Activated CD4-positive, CD25-positive, alpha-beta regulatory T cell treated with anti-CD3 and anti-CD28 coated beads, Interleukin-2, amount 50 U/mL, for 16 hours (primary cell): ENCODE measurements around the gene NXN.
"Not testable (repeated sequence)": the region's sequence is repeated elsewhere in the genome, so short reads cannot be mapped to it uniquely, and the experiment has no call there.

Source experiments
- DNase-seq: peaks from one replicate; pipeline ENCODE4 v3.0.0-alpha.2; 2020; ENCODE audit warnings: low read depth, low spot score

The NXN gene

DNA sequence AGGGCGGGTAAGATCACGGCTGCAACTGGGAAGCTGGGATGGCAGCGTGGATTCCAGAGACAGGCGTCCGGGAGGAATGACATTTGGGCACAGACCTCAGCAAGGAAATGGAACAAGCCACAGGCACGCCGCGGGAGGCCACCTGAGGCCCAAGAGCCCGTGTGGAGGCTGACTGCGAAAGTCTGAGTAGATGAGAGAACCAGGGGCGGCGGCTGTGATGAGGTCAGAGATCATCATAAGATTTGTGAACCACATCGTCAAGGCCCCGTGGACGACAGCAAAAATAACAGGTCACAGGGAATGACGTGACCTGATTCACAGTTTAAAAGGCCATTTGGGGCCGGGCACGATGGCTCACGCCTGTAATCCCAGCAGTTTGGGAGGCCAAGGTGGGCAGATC is 149.2 kb downstream of the NXN start:
- no peak for DNase-seq

DNA sequence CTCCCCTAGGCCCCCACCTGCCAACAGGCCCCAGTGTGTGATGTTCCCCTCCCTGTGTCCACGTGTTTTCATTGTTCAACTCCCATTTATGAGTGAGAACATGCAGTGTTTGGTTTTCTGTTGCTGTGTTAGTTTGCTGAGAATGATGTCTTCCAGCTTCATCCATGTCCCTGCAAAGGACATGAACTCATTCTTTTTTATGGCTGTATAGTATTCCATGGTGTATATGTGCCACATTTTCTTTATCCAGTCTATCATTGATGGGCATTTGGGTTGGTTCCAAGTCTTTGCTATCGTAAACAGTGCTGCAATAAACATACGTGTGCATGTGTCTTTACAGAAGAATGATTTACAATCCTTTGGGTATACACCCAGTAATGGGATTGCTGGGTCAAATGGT is 150.0 kb downstream of the NXN start:
- DNase-seq: not testable (repeated sequence)

DNA sequence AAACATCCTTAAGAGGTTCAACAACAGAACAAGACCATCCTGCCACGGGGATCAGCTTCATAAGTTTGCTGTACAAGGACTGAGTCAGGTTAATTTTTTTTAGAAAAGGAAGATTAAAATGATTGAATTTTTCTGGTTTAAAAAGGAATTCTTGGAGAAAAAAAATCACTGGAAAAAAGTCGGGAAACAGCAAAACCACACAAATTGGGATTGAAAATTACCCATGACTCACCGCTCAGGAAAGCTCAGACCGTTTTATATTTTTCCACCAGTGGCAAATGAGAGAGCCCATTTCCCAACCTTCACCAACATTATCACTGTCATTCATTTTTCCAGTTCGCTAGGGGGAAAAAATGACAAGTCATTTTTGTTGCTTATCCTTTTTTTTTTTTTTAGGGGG is 150.8 kb downstream of the NXN start:
- DNase-seq: no peak

DNA sequence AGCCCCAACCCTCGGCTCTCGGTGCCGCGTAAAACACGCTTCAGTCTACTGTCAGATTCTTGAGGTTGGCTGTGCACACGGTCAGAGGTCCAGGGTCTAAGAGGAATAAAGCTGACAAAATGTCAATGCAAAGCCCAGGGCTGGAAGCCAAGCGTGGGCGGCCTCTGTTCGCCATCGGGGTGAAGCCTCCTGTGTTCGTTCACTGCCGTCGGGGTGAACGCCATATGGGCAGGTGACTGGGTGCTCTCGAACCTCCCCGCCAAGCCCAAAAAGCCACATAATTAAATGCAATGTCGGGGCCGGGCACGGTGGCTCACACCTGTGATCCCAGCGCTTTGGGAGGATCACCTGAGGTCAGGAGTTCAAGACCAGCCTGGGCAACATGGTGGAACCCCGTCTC is 152.8 kb downstream of the NXN start:
- DNase-seq: no peak

DNA sequence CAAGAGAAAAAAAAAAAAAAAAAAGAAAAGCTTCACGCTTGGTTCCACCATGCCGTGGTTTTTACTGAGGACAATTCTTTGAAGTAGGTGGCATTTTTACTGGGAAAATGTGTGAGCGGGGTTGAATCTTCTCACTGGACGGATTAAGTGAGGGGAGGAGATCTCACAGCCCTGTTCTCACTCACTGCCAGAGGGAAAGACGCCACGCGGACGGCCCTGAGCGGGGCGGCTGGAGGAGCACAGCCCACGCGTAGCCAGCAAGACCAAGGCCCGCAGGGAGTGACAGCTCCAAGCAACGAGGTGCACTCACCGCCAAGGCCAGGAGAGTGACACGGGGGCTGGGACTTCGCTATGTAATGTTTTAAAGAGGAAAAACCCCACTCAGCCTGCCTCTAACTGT is 154.4 kb downstream of the NXN start:
- no peak for DNase-seq

DNA sequence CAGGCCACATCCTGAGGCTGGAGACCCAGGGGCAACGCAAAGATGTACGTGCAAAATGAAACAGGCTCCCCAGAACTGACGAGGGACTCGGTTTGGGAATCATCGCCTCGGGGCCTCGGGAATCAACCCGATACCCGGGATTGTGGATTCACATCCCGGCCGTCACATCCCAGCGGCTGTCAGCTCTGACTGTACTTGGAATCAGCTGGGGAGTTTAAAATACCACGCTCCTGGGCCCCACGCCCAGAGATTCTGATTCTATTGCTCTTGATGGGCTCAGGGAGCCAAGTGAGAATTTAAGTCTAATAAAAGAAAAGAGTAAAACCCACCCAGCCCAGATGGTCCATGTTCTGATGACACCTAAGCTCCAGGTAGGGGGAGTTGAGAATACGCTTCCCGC is 155.2 kb downstream of the NXN start:
- DNase-seq: no peak

DNA sequence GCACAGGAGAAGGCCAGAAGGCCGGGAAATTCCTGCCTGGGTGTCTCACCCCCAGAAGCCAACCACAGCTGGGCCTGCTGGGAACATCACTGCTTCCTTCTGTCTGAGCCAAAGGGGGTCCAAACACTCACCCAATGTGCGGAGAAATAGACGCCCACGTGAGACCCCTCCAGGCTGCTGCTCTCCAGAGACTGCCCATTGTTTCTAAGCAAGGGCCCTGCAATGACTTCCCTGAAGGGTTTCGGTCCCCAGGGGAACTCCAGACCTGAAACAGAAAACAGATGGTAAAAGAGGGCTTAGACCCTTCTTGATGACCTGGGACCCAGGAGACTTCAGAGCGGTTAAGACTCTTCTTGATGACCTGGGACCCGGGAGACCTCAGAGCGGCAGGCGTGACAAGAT is 156.1 kb downstream of the NXN start:
- no peak for DNase-seq

DNA sequence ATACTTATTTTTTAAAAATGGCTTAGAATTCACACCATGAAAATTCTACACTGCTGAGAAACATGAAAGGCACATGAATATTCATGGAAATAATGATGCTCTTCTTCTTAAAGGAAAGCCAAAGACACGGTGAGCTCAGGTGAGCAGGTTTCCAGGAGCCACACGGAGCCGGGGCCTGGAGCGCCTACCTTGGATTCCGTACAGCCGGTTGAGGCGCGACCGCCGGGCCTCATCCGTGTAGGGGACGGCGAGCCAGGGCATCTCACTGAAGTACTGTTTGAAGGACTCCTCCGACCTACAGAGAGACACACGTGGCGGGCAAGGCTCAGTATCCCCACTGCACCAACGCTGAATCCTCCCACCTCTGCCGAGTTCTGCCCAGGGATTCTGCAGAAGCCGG is 160.3 kb downstream of the NXN start:
- no peak for DNase-seq

DNA sequence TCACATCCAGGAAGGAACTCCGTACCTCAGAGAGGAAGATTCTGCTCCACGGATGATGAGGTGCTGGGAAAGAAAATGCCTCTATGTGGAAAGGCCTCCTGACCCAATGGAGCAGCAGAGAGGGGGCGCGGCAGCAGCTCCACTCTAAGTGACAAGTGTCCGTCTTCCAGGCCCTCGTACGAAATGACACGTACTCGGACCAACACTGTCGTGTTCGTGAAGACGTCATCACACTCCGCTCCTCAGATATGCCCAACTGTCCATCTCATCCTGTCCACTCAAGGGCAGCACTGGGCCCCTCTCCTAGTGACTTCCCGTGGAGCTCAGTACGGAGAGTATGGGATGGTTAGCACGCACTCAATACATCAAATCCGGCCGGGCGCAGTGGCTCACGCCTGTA is 165.2 kb downstream of the NXN start:
- no peak for DNase-seq

DNA sequence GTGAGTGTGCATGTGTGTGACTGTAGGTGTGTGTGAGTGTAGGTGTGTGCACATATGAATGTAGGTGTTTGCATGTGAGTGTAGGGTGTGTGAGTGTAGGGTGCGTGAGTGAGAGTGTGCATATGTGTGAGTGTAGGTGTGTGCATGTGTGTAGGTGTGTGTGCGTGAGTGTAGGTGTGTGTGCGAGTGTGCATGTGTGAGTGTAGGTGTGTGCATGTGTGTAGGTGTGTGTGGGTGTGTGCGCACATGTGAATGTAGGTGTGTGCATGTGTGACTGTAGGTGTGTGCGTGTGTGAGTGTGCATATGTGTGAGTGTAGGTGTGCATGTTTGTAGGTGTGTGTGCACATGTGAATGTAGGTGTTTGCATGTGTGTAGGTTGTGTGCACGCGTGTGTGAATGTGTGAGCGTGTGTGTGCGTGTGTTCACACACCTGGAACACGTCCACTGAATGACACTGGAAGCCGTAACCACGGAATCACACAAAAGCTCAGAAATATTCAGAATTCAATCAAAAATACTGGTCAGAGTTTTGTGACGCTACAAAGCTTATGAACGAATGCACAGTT is 166.9 kb downstream of the NXN start:
- no peak for DNase-seq

DNA sequence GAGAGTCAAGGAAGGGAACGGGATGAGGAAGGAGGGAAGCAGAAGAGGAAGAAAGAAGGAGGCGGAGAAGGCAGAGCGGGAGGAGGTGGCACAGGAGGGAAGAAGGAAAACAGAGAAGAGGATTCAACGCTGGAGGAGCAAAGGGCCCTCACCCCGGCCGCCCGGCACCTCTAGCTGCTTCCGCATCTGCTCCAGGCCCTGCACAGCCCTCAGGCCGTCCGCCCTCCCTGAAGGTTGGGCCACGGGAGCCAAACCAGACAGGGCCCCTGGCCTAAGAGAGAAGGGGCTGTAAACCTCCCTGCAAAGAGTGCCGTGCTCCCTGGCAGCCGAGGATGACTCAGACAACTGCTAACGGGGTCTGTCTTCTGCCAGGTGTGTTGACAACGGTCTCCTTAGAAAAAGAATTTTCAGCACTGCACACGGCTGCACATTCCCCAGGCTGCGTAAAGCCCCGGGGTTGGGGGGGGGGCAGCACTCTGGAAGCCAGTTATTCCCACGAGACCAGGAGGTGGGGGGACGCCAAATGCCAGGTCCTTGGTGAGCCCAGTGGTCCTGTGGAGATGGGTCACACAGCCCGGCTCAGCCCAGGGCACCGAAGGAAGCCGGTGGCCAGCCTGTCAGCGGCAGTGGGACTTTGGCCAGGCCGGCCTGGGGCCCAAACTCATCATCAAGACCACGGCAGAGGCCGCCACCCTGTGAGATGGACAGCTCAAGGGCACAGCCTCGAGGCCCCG is 168.4 kb downstream of the NXN start:
- no peak for DNase-seq

DNA sequence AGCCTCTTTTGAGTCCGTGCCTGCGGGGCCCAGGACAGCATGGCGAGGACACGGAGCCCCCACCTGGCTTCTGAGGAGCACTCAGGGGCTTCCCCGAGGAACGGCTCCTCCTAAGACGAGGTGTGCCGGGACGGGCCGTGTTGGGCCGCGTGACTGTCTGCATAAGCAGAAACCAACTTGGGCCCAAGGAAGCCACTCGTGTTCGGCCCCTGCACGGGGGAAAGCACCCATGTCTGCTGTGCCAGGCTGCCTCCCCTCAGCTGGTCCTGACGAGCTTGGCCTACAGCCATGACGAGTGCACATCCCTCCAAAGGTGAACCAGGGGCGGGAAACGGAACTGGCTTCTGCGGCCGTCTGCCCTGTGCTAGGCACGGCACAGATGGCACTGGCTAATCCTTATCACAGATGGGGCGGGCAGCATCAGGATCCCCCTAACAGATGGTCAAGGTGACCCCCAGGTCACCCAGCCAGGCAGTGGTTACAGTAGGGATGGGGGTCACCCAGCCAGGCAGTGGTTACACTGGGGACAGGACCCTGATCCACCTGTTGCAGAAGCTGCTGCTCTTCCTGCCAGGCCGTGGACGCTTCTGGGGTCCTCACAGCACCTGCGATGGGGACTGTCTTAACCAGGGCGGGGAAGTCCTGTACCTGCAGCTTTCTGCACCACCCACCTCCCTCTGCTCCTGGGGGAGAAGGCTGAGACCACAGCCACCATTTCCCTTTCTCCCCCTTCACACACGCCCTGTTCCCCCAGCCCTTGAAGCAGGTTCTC is 171.9 kb downstream of the NXN start:
- no peak for DNase-seq

DNA sequence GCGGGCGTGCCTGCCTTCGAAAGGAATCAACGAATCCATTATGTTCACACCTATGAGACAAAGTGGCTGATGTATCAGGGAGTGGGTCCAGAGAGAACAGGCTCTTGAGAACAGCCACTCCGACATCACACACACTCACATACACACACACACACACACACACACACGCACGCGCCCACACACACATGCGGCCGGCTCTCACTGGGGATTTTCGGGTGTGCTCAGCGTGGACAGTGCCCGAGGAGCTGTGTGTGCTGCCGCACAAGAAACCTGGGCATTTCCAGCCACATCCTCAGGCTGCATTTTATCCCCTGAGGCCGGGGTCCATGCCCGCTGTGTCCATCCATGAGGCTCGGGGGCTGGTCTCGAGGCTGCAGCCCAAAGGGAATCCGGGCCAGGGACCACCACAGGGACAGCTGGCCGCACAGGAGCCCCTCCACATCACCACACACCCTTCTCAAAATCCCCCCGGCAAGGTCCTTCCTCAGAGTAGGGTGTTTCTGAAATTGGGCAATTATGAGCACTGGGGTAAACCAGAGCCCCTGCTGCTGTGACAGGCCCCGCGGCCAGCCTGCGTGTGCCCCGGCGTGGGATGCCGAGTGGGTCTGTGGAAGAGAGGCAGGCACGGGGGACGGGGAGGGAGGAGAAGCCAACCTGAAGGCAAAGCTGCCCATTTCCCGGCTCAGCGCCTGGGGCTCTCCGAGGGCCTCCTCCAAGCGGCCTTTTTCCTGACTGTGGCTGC is 172.6 kb downstream of the NXN start:
- no peak for DNase-seq

DNA sequence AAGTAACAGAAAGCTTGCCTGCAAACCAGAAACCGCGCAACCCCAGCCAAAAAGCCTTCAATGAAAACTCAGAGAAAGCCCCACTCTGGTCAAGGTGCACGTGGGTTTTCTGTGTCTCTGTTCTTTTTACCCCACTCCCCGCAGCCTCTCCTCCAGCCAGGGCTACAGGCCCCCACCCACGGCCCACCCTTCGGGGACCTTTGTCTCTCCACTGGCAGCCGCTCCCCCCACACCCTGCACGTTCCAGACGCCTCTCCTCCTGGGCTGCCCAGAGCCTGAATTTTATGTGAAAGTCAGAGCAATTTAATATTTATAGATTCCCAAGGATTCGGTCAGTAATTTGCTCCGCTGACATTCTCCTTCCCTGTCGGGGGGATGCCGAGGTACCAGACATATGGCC is 173.2 kb downstream of the NXN start:
- no peak for DNase-seq

DNA sequence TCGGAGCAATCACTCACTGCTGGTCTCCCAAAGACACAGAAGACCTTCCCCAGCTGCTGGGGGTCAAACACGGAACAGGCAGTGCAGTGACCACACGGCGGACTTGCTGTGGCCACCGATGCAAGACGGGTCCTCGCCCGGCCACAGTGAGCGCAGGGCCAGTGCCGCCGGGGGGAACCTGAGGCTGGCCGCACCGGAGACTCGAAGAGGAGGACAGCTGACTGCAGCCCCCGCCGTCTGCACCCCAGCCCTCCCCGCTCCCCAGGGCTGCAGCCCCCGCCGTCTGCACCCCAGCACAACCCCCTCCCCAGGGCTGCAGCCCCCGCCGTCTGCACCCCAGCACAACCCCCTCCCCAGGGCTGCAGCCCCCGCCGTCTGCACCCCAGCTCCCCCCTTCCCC is 173.7 kb downstream of the NXN start:
- DNase-seq: not testable (repeated sequence)

DNA sequence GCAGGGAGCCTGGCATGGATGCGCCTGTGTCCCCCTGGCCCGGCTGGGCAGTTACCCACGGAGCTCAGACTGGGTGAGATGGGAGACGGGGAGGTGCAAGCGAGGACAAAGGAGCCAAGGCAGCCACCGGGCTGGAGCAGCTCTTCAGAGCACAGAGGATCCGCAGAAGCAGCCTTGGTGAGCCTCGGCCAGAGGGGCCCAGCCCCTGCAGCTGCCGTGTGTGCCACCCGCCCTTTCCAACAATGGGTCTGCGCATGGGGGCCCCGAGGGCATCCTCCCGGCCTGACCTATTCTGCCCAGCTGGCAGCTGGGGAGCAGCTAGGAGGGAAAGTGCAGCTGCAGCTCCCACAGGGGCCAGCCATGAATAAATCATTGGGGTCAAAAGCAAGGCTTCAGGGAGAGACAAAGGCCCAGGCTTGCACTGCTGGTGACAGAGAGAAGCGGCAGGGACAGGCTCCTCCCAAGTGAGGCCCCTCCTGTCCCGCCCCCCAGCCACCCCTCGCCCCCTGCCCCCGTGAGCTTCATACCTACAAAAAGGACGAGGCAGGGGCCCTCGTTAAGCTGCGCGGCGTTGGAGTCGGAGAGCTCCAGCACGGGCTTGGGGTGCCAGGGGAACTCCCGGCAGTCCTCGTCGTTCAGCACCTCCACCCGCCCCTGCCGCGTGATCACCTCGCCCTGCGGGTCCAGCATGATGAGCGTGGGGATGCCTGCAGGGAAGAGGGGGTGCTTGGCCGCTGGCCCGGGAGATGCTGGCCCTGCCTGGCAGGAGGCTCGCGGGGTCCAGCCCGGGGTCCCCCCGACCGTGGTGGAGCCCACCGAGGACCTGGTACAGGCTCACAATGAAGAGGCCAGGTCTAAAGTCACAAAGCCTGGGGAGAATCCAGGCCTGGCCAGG is 174.8 kb downstream of the NXN start:
- DNase-seq: no peak

DNA sequence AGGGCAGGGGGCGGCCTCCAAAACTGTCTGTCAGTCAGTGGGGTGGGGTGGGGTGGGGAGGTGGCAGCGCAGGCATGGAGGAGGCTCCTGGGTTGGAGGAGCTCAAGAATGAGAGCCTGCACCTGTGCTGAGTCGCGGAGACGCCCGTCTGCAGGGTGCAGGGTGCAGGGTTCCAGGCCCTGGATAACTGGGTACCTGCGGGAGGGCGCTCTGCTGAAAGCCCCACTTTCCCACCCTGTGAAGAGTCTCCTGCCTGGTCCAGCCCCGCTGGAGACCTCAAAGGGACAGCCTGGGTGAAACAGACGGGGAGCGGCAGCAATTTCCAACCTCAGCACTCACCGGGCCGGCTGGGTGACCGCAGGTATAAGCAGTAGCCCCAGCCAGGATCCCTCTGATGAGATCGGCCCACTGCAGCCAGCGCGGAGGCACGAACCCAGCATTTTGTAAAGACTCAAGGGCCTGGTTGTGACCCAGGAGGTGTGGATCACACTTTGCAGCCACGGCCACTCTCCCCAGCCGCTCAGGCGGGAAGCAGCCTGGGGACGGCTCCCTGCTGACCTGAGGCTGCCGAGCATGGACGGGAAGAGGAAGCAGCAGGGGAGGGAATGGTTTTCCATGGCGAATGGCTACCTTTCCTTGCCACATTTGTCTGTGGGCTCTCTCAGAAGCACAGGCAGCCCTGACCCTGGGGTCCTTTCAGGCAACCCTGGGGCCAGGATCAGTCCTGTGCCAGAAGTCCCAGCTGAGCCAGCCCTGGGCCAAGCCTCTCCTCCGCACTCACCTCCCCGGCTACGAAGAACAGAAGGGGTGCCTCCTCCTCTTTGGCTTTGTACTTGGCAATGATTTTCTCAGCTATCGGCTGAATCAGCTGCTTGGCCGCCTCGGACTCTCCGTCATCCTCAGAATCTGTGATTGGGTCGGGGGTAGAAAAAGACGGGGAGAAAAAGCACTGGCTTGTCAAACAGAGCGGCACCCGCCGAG is 176.4 kb downstream of the NXN start:
- no peak for DNase-seq

DNA sequence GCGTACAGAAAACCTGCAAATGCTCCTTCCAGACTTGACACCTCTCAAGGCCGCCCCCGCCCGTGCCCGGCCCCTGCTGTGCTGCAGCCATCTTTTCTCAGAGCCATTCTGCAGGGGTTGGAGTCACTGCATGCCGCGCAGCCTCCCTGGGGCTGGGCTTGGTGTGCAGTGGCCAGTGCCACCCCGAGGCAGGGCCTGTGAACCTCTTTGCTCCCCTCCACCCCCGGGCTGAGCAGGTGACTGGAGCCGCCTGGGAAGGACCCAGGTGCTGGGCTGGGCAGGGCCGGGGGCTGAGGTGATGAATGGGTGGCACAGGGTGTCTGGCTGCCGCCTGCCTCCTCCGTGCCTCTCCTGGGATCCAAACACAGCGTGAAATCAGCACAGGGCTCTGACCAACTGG is 177.1 kb downstream of the NXN start:
- no peak for DNase-seq

DNA sequence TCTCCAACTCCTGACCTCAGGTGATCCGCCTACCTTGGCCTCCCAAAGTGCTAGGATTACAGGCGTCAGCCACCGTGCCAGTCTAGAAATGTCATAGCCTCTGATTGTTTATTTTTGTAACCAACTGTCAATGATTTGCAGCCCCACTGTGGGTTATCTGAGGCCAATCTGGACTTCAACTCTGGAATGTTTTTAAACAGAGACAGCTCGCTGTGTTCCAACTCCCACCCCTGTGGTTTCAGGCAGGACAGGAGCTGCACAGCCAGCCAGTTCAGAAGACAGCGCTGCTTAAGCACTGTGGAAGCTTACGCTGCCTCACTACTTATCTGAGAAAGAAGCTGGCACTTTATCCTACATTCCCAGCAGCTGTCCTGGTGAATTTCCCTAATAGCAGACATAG is 177.9 kb downstream of the NXN start:
- DNase-seq: no peak
